A673 (cell line): ENCODE results near the gene SPRR2A. TPM values are rescaled to one million over a fixed set of nuclear protein-coding genes. Genes with fewer than 3 reads are reported as not detected.

Experiments
- Bru-seq: library from RNA; stranded (reverse); fragments of 400-500 nt; gene quantifications from one replicate; lab custom pipeline; 2021; lab: Mats Ljungman, UMichigan
- BruChase-seq, 2 experiments: library from RNA; stranded (reverse); fragments of 400-500 nt; gene quantifications; one replicate each; lab custom pipeline; 2021; lab: Mats Ljungman, UMichigan
- BruUV-seq: library from RNA; stranded (reverse); fragments of 400-500 nt; replicated peaks from 2 replicates; lab custom pipeline; 2021; lab: Mats Ljungman, UMichigan
- CTCF ChIA-PET: fragments of 300-600 bp; sonication (Branson Sonifier 250); formaldehyde crosslinking; loops from one replicate; lab custom pipeline; 2022; ENCODE audit warnings: antibody characterized with exemption; lab: Charles Lee
- POLR2A ChIA-PET: fragments of 300-600 bp; sonication (Branson Sonifier 250); formaldehyde crosslinking; loops from one replicate; lab custom pipeline; 2022; ENCODE audit warnings: antibody characterized with exemption; ENCODE audit not compliant: low non-redundant PET; lab: Charles Lee
- DNase-seq: peaks from one replicate; pipeline ENCODE4 v3.0.0-alpha.2; 2015; ENCODE audit warnings: low spot score
- H3K27ac ChIP-seq: fragments of 200-600 bp; sonication (generic); 2 replicates; pipeline ENCODE4 v1.5.1; 2016; ENCODE audit warnings: mixed run types, low read depth, mild to moderate bottlenecking, mixed read lengths, antibody characterized with exemption, low read length; ENCODE audit not compliant: poor library complexity, severe bottlenecking
- H3K27me3 ChIP-seq: fragments of 200-600 bp; sonication (generic); replicated peaks from 2 replicates; pipeline ENCODE4 v1.6.1; 2017; ENCODE audit warnings: mixed run types, low read depth, mild to moderate bottlenecking, mixed read lengths, antibody characterized with exemption, low read length; ENCODE audit not compliant: insufficient read depth, poor library complexity
- H3K36me3 ChIP-seq: fragments of 200-600 bp; sonication (generic); 2 replicates; pipeline ENCODE4 v1.6.1; 2016; ENCODE audit warnings: mixed run types, mild to moderate bottlenecking, mixed read lengths, antibody characterized with exemption, low read length; ENCODE audit not compliant: insufficient read depth, poor library complexity, severe bottlenecking
- H3K4me1 ChIP-seq: fragments of 200-600 bp; sonication (generic); 2 replicates; pipeline ENCODE4 v1.6.1; 2017; ENCODE audit warnings: mixed run types, mild to moderate bottlenecking, mixed read lengths, antibody characterized with exemption, low read length; ENCODE audit not compliant: insufficient read depth, poor library complexity, severe bottlenecking
- H3K4me3 ChIP-seq: fragments of 200-600 bp; sonication (generic); 2 replicates; pipeline ENCODE4 v1.5.1; 2016; ENCODE audit warnings: low read depth, mixed run types, mild to moderate bottlenecking, mixed read lengths, low read length; ENCODE audit not compliant: poor library complexity, severe bottlenecking
- H3K9me3 ChIP-seq: fragments of 200-600 bp; sonication (generic); 2 replicates; pipeline ENCODE4 v1.6.1; 2016; ENCODE audit warnings: mixed run types, low read depth, mild to moderate bottlenecking, mixed read lengths, antibody characterized with exemption, low read length; ENCODE audit not compliant: poor library complexity, severe bottlenecking
- EZH2 ChIP-seq: fragments of 200-600 bp; sonication (generic); IDR thresholded peaks from 2 replicates; pipeline ENCODE4 v1.6.1; 2017; ENCODE audit warnings: borderline replicate concordance, low read depth, mild to moderate bottlenecking, mixed read lengths, antibody characterized with exemption, low read length; ENCODE audit not compliant: poor library complexity, severe bottlenecking
- intact Hi-C: fragments of 100-400 bp; cut with micrococcal nuclease; formaldehyde crosslinking; loops from one replicate; pipeline ENCODE4 v1.10.0; 2022; ENCODE audit not compliant: unreplicated experiment
- long read RNA-seq: library from polyadenylated mRNA; stranded (forward); transcript quantifications from one replicate; pipeline ENCODE4 v2.0.0, GENCODE V29; 2022
- total RNA-seq: library from RNA; stranded (reverse); gene quantifications from 2 replicates; pipeline ENCODE4 v1.2.3, GENCODE V29; 2021
- TF ChIP-seq, protein P1 (sequence below): fragments of 300-800, 200-600 bp; sonication (generic); conservative IDR thresholded peaks from 2 replicates; pipeline ENCODE4 v1.5.1; 2017; ENCODE audit warnings: low read depth, mild to moderate bottlenecking, antibody characterized with exemption, low read length, moderate library complexity, mixed read lengths

Gene SPRR2A
- total RNA-seq, result not detected in 2 replicates
- not detected for Bru-seq, nascent RNA
- not detected for BruChase-seq, experiment 1, labeled RNA remaining after a 2-hour chase
- not detected for BruChase-seq, experiment 2, labeled RNA remaining after a 6-hour chase
- long read RNA-seq, result 0 reads

DNA sequence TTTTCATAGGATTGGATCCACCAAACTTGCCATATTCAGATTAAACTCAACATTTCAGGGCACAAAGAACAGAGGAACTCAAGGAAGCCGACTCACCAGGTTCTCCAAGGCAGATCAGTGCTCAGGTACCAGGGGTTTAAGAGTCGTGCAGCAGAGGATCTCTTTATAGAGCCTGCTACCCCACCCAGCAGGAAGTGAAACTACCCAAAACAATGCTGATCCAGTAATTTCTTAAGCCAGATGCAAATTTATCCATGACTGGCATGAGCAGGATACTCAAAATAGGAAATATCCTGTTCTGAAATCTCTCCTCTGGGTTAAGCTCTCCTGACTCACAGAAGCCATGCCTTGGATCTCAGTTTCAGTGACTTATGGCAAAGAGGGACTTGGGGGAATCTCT is at the start of gene SPRR2A:
Gene SPRR2A (minus strand): TSS at position 138 of the 400 bp plus-strand sequence. CDS start 777 bp downstream, outside the sequence.
- no peaks in the 10 kb centered on the region for H3K36me3 ChIP-seq
- peaks cover 65% of the 10 kb centered on the region for H3K27me3 ChIP-seq
- H3K4me1 ChIP-seq, result no peaks in the 10 kb centered on the region
- intact Hi-C loops, result loop anchor here (10.0 kb wide), 1 partner anchor 183 kb away; the partner anchor contains the start of gene SMCP
- ChIA-PET POLR2A (no interaction called here), CTCF (no interaction called here)
- H3K27ac ChIP-seq, result no peak within 1 kb of the TSS
- TF ChIP-seq EZH2, result no peak
- TF ChIP-seq, protein P1, sequence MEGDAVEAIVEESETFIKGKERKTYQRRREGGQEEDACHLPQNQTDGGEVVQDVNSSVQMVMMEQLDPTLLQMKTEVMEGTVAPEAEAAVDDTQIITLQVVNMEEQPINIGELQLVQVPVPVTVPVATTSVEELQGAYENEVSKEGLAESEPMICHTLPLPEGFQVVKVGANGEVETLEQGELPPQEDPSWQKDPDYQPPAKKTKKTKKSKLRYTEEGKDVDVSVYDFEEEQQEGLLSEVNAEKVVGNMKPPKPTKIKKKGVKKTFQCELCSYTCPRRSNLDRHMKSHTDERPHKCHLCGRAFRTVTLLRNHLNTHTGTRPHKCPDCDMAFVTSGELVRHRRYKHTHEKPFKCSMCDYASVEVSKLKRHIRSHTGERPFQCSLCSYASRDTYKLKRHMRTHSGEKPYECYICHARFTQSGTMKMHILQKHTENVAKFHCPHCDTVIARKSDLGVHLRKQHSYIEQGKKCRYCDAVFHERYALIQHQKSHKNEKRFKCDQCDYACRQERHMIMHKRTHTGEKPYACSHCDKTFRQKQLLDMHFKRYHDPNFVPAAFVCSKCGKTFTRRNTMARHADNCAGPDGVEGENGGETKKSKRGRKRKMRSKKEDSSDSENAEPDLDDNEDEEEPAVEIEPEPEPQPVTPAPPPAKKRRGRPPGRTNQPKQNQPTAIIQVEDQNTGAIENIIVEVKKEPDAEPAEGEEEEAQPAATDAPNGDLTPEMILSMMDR, result no peak
- H3K4me3 ChIP-seq, result no peak within 1 kb of the TSS
- no peaks in the 10 kb centered on the region for H3K9me3 ChIP-seq
- no TSS peak for BruUV-seq
- DNase-seq, result no peak

DNA sequence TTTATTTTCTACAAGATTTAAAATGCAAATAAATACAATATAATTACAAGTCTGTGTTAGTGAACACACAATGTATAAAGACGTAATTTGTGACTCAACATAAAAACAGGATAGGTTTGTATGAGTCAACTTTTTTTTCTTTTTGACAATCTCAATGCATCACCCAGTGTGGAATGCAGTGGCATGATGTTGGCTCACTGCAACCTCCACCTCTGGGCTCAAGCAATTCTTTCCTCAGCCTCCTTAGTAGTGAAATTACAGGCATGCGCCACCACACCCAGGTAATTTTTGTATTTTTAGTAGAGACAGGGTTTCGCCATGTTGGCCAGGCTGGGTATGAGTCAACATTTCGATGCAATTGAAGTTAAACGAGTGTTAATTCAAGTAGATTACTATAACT is 42.9 kb upstream of the SPRR2A start:
- no peak for DNase-seq
- TF ChIP-seq, protein P1, result no peak
- TF ChIP-seq EZH2, result no peak
- H3K27ac ChIP-seq, result no peak overlapping the region
- no peaks in the 10 kb centered on the region for H3K4me1 ChIP-seq
- no peaks in the 10 kb centered on the region for H3K36me3 ChIP-seq
- H3K9me3 ChIP-seq, result no peaks in the 10 kb centered on the region
- H3K27me3 ChIP-seq, result peaks cover 38% of the 10 kb centered on the region
- ChIA-PET CTCF (no interaction called here), POLR2A (no interaction called here)
- intact Hi-C loops, result no loop called here
- no TSS peak for BruUV-seq
- H3K4me3 ChIP-seq, result no peak overlapping the region

DNA sequence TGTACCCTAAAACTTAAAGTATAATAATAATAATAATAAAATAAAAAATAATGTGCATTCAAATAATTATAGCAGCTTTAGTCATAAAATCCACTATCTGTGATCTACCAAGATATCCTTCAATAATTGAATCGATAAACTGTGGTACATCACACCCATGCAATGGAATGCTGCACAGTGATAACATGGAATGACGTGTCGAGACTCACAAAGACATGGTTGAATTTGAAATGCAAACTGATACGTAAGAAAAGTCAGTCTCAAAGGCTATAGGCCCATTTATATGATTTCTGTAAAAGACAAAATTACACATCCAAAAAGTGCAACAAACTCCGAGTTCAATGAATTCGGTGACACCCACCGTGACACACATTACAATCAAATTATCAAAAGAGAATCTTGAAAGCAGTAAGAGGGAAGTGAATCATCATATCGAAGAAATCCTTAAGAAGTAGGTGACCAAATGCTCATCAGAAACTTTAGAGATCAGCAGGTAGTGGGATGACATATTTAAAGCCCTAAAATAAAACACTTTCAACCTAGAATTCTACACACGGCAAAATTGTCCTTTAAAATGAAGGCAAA is 42.2 kb upstream of the SPRR2A start:
- TF ChIP-seq, protein P1, result no peak
- no peak for TF ChIP-seq EZH2
- no peak for DNase-seq
- H3K4me1 ChIP-seq, result no peaks in the 10 kb centered on the region
- intact Hi-C loops, result no loop called here
- H3K9me3 ChIP-seq, result no peaks in the 10 kb centered on the region
- H3K4me3 ChIP-seq, result no peak overlapping the region
- BruUV-seq, result no TSS peak
- peaks cover 38% of the 10 kb centered on the region for H3K27me3 ChIP-seq
- no peaks in the 10 kb centered on the region for H3K36me3 ChIP-seq
- no peak overlapping the region for H3K27ac ChIP-seq
- CTCF ChIA-PET, result no interaction called here
- POLR2A ChIA-PET, result interaction anchor here (0.6 kb wide), 1 partner anchor 870 kb away, joined by 7 read pairs; no protein-coding TSS in a partner anchor
